Neuronal stem cell (in vitro differentiated cells): ENCODE data around the gene SMAD4.

Experiments
- DNase-seq: peaks from one replicate; pipeline ENCODE4 v3.0.0-alpha.2; 2013; ENCODE audit warnings: low spot score
- H2AFZ ChIP-seq: one replicate; pipeline ENCODE4 v1.6.1; 2013; ENCODE audit warnings: mild to moderate bottlenecking, low read length, inconsistent platforms
- H2AK5ac ChIP-seq: 2 replicates; pipeline ENCODE4 v1.6.1; 2013; ENCODE audit warnings: low read depth, mild to moderate bottlenecking, inconsistent platforms, low read length, moderate library complexity, mixed read lengths
- H2BK120ac ChIP-seq: 2 replicates; pipeline ENCODE4 v1.6.1; 2013; ENCODE audit warnings: low read depth, mild to moderate bottlenecking, inconsistent platforms, low read length, moderate library complexity, mixed read lengths
- H2BK12ac ChIP-seq: one replicate; pipeline ENCODE4 v1.6.1; 2013; ENCODE audit warnings: low read length, inconsistent platforms
- H2BK15ac ChIP-seq: 2 replicates; pipeline ENCODE4 v1.6.1; 2013; ENCODE audit warnings: mild to moderate bottlenecking, low read length, inconsistent platforms, mixed read lengths
- H2BK5ac ChIP-seq: one replicate; pipeline ENCODE4 v1.6.1; 2013; ENCODE audit warnings: inconsistent platforms, mild to moderate bottlenecking, low read length, moderate library complexity
- H3K14ac ChIP-seq: one replicate; pipeline ENCODE4 v1.6.1; 2013; ENCODE audit warnings: low read length, inconsistent platforms
- H3K18ac ChIP-seq: 2 replicates; pipeline ENCODE4 v1.6.1; 2013; ENCODE audit warnings: low read length, inconsistent platforms
- H3K23ac ChIP-seq: 2 replicates; pipeline ENCODE4 v1.6.1; 2013; ENCODE audit warnings: low read depth, mild to moderate bottlenecking, mixed read lengths, low read length, inconsistent platforms; ENCODE audit not compliant: poor library complexity
- H3K27ac ChIP-seq: replicated peaks from 3 replicates; pipeline ENCODE4 v1.5.1; 2013; ENCODE audit warnings: low read length, inconsistent platforms
- H3K27me3 ChIP-seq, 3 experiments: 2 replicates each; pipeline ENCODE4 v1.6.1; 2013; ENCODE audit warnings: low read length in 3 of 3, mild to moderate bottlenecking in 2 of 3, inconsistent platforms in 1 of 3, low read depth in 1 of 3, mixed read lengths in 1 of 3, moderate library complexity in 1 of 3; ENCODE audit not compliant: control insufficient read depth in 3 of 3, insufficient read depth in 3 of 3
- H3K36me3 ChIP-seq, 2 donors: replicated peaks in 1 of 2; 2 replicates each; pipeline ENCODE4 v1.6.1; 2013; ENCODE audit warnings: low read length in 2 of 2; ENCODE audit not compliant: control insufficient read depth in 2 of 2, insufficient read depth in 2 of 2
- H3K4ac ChIP-seq: 2 replicates; pipeline ENCODE4 v1.6.1; 2013; ENCODE audit warnings: inconsistent platforms, mild to moderate bottlenecking, low read length, moderate library complexity
- H3K4me1 ChIP-seq, 2 donors: 1 replicate in 1 of 2; 2 replicates in 1 of 2; pipeline ENCODE4 v1.6.1; 2013; ENCODE audit warnings: low read length in 2 of 2, low read depth in 1 of 2; ENCODE audit not compliant: control insufficient read depth in 2 of 2, insufficient read depth in 1 of 2
- H3K4me2 ChIP-seq: one replicate; pipeline ENCODE4 v1.6.1; 2013; ENCODE audit warnings: mild to moderate bottlenecking, low read length, inconsistent platforms; ENCODE audit not compliant: insufficient read depth, poor library complexity, severe bottlenecking
- H3K4me3 ChIP-seq, 2 donors: 2 replicates each; pipeline ENCODE4 v1.5.1; 2013; ENCODE audit warnings: low read length in 2 of 2, mild to moderate bottlenecking in 2 of 2, inconsistent platforms in 1 of 2, moderate library complexity in 1 of 2
- H3K79me1 ChIP-seq: one replicate; pipeline ENCODE4 v1.6.1; 2013; ENCODE audit warnings: low read depth, mild to moderate bottlenecking, inconsistent platforms, low read length, moderate library complexity
- H3K9ac ChIP-seq: one replicate; pipeline ENCODE4 v1.6.1; 2013; ENCODE audit warnings: mild to moderate bottlenecking, low read depth, low read length, inconsistent platforms; ENCODE audit not compliant: poor library complexity
- H3K9me3 ChIP-seq, 2 donors: replicated peaks in 1 of 2; 2 replicates each; pipeline versions ENCODE3 to v1.6.1; 2013; ENCODE audit warnings: low read length in 2 of 2, mild to moderate bottlenecking in 2 of 2, inconsistent platforms in 1 of 2, low read depth in 1 of 2, mixed read lengths in 1 of 2, moderate library complexity in 1 of 2; ENCODE audit not compliant: control insufficient read depth in 2 of 2, insufficient read depth in 1 of 2
- H4K8ac ChIP-seq: one replicate; pipeline ENCODE4 v1.6.1; 2013; ENCODE audit warnings: low read depth, mild to moderate bottlenecking, inconsistent platforms, low read length, moderate library complexity
- H4K91ac ChIP-seq: one replicate; pipeline ENCODE4 v1.6.1; 2013; ENCODE audit warnings: low read length, low read depth, mild to moderate bottlenecking, inconsistent platforms; ENCODE audit not compliant: poor library complexity
- WGBS, 2 donors: extraction: QIAGEN DNeasy Blood & Tissue Kit; methylation state at CpG; one replicate each; pipeline ENCODE4 v1.1.7; 2013; ENCODE audit warnings: missing lambda C conversion rate in 2 of 2, mixed read lengths in 1 of 2; ENCODE audit not compliant: insufficient read length in 2 of 2, insufficient replicate concordance in 1 of 2; ENCODE audit errors: extremely low coverage in 2 of 2; 5-methylcytosine and 5-hydroxymethylcytosine counted together

SMAD4 gene

DNA sequence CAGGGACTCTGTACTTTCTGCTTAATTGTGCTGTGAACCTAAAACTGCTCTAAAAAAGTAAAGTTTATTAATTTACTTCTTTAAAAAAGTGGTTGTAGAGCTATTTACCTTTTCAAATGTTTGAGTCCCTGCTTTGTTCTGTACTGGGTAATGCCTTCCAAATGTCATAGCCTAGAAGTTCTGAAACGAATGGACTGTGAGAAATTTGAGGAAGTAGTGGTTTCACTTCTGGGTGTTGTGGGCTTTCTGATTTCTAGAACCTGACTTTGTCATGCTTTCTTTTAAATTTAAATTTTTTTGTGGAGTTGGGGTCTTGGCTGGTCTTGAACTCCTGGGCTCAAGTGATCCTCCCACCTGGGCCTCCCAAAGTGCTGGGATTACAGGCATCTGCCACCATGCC, 44.6 kb downstream of the SMAD4 start:
- no CpG with 5 or more reads among the region's 1 CpG for WGBS, 2 donors
- Histone ChIP-seq H3K14ac (no peak overlapping the region), H4K8ac (no peak overlapping the region), H3K79me1 (peaks cover 2% of the 10 kb centered on the region), H3K9ac (no peak overlapping the region), H4K91ac (no peak overlapping the region), H3K4me1 (peaks cover 0 to 4% of the 10 kb centered on the region in 2 donors), H2BK15ac (no peak overlapping the region), H2BK5ac (no peak overlapping the region), H3K4me3 (no peak overlapping the region), H3K36me3 (peaks cover 11 to 94% of the 10 kb centered on the region in 2 donors), H3K9me3 (peaks cover 0 to 3% of the 10 kb centered on the region in 2 donors), H3K27me3 (no peaks in the 10 kb centered on the region), H3K4me2 (no peak overlapping the region), H3K4ac (no peak overlapping the region), H3K23ac (no peak overlapping the region), H2AFZ (no peak overlapping the region), H2BK12ac (no peak overlapping the region), H3K27ac (no peak overlapping the region), H3K18ac (no peak overlapping the region), H2AK5ac (no peak overlapping the region), H2BK120ac (no peak overlapping the region)
- no peak for DNase-seq

DNA sequence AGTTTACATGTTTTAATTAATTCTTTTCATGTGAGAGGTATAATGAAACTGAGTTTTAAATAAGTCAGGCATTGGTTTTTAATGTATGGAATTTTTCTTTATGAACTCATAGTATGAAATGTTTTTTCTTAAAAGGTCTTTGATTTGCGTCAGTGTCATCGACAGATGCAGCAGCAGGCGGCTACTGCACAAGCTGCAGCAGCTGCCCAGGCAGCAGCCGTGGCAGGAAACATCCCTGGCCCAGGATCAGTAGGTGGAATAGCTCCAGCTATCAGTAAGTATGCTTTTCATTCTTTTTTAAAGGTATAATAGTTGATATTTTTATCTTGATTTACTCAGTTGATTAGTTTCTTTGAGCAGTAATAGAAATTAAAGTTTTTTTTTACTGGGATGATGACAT, 46.5 kb downstream of the SMAD4 start:
- Histone ChIP-seq H4K8ac (no peak overlapping the region), H3K4ac (no peak overlapping the region), H3K14ac (no peak overlapping the region), H4K91ac (no peak overlapping the region), H2AFZ (no peak overlapping the region), H2BK15ac (no peak overlapping the region), H2AK5ac (no peak overlapping the region), H3K9me3 (peaks cover 0 to 3% of the 10 kb centered on the region in 2 donors), H3K18ac (no peak overlapping the region), H3K4me2 (no peak overlapping the region), H3K27me3 (no peaks in the 10 kb centered on the region), H3K27ac (no peak overlapping the region), H3K9ac (no peak overlapping the region), H3K23ac (no peak overlapping the region), H3K36me3 (peaks cover 9 to 94% of the 10 kb centered on the region in 2 donors), H2BK5ac (no peak overlapping the region), H2BK12ac (no peak overlapping the region), H3K4me3 (no peak overlapping the region), H3K79me1 (peaks cover 2% of the 10 kb centered on the region), H3K4me1 (peaks cover 0 to 4% of the 10 kb centered on the region in 2 donors), H2BK120ac (no peak overlapping the region)
- no CpG with 5 or more reads among the region's 4 CpGs for WGBS, 2 donors
- DNase-seq = no peak

GRCh38 chr18:51077217-51077616, 47.2 kb downstream of the SMAD4 start:
- Histone ChIP-seq H3K36me3 (peaks cover 9 to 94% of the 10 kb centered on the region in 2 donors), H4K8ac (no peak overlapping the region), H2BK15ac (no peak overlapping the region), H3K4ac (no peak overlapping the region), H3K4me3 (no peak overlapping the region), H3K9ac (no peak overlapping the region), H2AK5ac (no peak overlapping the region), H3K9me3 (peaks cover 0 to 3% of the 10 kb centered on the region in 2 donors), H3K14ac (no peak overlapping the region), H3K23ac (no peak overlapping the region), H3K4me2 (no peak overlapping the region), H3K18ac (no peak overlapping the region), H3K79me1 (peaks cover 2% of the 10 kb centered on the region), H2AFZ (no peak overlapping the region), H2BK12ac (no peak overlapping the region), H3K27me3 (no peaks in the 10 kb centered on the region), H4K91ac (no peak overlapping the region), H2BK5ac (no peak overlapping the region), H2BK120ac (no peak overlapping the region), H3K27ac (no peak overlapping the region), H3K4me1 (peaks cover 0 to 4% of the 10 kb centered on the region in 2 donors)
- no peak for DNase-seq
- no CpG with 5 or more reads among the region's 2 CpGs for WGBS, 2 donors

DNA sequence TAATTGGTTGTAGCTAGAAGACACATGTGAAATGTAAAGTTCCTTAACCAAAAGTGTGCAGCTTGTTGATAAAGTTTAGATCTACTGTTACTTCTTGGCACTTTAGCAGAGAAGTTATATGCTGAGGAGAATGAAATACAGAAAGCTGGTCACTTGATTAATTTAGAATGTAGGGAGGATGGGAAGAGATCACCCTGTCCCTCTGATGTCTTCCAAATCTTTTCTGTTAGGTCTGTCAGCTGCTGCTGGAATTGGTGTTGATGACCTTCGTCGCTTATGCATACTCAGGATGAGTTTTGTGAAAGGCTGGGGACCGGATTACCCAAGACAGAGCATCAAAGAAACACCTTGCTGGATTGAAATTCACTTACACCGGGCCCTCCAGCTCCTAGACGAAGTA, 48.0 kb downstream of the SMAD4 start:
- H2AFZ ChIP-seq = no peak overlapping the region
- peaks cover 0 to 4% of the 10 kb centered on the region in 2 donors for H3K4me1 ChIP-seq
- H3K36me3 ChIP-seq = peaks cover 9 to 94% of the 10 kb centered on the region in 2 donors
- WGBS, 2 donors = no CpG with 5 or more reads among the region's 5 CpGs
- H3K14ac ChIP-seq = no peak overlapping the region
- no peak overlapping the region for H2BK5ac ChIP-seq
- peaks cover 0 to 3% of the 10 kb centered on the region in 2 donors for H3K9me3 ChIP-seq
- no peak overlapping the region for H4K91ac ChIP-seq
- H2AK5ac ChIP-seq = no peak overlapping the region
- no peak overlapping the region for H3K4me3 ChIP-seq
- H3K27ac ChIP-seq = no peak overlapping the region
- H3K27me3 ChIP-seq = no peaks in the 10 kb centered on the region
- H2BK15ac ChIP-seq = no peak overlapping the region
- no peak overlapping the region for H3K23ac ChIP-seq
- no peak overlapping the region for H4K8ac ChIP-seq
- H3K9ac ChIP-seq = no peak overlapping the region
- peaks cover 2% of the 10 kb centered on the region for H3K79me1 ChIP-seq
- H3K4ac ChIP-seq = no peak overlapping the region
- DNase-seq = no peak
- no peak overlapping the region for H3K4me2 ChIP-seq
- H2BK12ac ChIP-seq = no peak overlapping the region
- no peak overlapping the region for H2BK120ac ChIP-seq
- H3K18ac ChIP-seq = no peak overlapping the region
